ENCODE measurements around the gene SYP.
A peak's percentile ranks its signal among the peaks of the same experiment; 100 is the strongest.
"Not testable (repeated sequence)": the region's sequence is repeated elsewhere in the genome, so short reads cannot be mapped to it uniquely, and the experiment has no call there.

SYP gene

DNA sequence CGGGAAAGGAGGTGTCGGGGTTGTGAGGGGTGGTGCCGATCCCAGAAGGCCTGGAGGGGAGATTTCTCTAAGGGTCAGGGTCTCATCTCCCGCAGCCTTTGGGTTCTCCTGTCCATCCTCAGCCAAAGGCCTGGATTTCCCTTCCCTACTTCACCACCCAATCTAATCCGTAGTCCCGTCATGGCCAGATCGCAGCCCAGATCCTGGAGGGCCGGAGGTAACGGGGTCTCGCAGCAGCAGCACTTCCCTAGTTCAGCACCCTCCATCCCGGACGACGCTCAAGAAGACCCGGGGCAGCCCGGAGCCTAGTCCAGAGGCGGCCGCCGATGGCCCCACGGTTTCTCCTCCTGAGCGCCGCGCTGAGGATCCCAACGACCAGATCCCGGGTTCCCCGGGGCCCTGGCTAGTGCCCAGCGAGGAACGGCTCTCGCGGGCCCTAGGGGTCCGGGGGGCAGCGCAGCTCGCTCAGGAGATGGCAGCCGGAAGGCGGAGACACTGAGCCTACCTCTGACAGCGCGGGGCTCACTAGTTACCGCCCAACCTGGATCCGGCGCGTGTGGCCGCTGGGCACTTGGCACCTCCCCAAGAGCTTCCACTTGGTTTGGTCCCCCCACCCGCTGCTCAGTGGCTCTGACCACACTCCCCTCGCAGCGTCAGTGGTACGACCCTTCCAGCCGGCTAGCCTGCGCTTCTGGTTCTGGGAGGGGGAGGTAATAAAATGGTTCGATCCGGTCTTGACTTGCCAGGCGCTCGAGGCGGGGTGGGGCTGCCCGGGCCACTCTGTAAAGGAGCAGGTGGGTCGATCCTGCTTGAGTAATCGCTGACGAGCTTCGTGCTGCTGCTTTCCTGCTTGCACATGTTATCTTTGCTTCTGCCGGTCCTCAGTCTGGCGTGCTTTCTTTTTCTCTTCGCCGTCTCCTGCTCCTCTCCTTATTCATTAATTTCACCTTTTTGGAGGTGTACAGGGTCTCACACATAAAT is 33.8 kb downstream of the SYP start:
- no peak for DNase-seq

GRCh38 chrX:49164589-49165360 is 35.2 kb downstream of the SYP start:
- DNase-seq = no peak

GRCh38 chrX:49163555-49164419 is 36.2 kb downstream of the SYP start:
- DNase-seq = peak; percentile 66

DNA sequence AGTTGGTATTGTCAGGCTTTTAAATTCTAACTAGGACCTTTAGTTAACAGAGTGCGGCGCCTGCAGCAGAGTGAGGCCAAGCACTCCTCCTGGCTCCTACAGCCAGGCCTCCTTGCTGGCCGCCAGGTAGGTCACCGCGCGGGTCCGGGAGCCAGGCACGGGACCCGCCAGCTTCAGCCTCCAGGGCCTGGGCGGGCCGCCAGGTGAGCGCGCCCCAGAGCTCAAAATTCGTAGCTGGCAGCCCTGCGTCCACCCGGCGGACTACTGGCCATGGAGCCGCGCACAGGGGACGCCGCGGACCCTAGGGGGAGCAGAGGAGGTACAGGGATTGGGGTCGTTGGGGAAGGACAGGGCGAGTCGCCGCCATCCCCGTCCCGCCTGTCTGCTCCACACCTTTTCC is 37.4 kb downstream of the SYP start, which contains the start of gene MAGIX:
MAGIX (plus strand) TSS at position 139 of the 400 bp plus-strand sequence; CDS start at position 271, 132 bp downstream.
- no peak for DNase-seq

DNA sequence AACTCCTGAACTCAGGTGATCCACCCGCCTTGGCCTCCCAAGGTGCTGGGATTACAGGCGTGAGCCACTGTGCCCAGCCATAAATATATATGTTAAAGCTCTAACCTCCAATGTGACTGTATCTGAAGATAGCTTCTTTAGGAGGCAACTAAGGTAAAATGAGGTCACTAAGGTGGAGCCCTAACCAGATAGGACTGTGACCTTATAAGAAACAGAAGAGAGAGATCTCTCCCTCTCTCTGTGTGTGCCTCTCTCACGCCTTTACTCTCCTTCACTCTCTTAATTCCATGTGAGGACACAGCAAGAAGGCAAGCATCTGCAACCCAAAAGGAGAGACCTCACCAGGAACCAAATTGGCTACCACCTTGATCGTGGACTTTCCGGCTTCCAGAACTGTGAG is 38.4 kb downstream of the SYP start:
- no peak for DNase-seq

GRCh38 chrX:49160908-49161307 is 39.1 kb downstream of the SYP start:
- no peak for DNase-seq

GRCh38 chrX:49157194-49157593 is 42.8 kb downstream of the SYP start:
- DNase-seq = no peak

DNA sequence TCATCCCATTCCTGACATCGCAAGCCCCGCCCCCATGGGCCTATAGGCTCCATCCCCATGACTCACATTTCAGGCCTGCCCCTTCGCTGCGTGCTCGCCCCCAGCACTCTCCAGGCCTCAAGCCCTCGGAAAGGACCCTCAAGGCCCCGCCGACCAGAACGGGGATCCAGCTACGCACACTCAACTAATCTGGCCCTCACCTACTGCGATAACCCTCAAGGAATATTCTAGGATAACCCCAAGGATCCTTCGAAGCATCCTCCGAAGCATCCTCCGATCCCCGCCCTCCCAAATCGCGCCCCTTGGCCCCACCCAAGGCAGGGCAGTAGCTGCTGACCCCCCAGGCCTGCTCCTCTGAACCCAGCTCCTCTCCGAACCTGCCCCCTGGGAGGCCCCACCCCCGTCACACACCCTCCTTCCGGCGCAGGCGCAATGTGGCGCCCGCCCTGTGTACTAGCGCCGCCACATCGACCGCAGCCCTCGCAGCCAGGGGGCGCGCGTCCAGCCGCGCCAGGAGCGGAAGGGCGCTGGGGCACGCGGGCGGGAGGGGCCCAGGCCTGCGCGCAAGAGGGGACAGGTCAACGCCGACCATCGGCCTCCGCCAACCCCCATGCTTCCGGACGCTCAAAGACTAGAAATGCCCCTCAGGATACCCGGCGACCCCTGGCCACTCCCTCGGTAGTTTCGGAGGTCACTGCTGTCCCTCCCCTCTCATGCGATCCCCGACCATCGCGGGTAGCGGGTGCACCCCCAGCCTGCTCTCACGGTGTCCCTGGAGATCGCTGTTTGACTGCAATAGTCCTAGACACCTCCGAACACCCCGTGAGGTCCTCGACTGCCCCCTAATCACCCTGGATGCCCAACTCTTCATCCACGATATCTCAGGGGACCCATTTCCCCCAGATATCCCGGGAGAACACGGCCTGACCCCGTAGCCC is 43.8 kb downstream of the SYP start:
- peak; percentile 65 for DNase-seq

GRCh38 chrX:49155243-49155899 is 44.6 kb downstream of the SYP start:
- DNase-seq = no peak

DNA sequence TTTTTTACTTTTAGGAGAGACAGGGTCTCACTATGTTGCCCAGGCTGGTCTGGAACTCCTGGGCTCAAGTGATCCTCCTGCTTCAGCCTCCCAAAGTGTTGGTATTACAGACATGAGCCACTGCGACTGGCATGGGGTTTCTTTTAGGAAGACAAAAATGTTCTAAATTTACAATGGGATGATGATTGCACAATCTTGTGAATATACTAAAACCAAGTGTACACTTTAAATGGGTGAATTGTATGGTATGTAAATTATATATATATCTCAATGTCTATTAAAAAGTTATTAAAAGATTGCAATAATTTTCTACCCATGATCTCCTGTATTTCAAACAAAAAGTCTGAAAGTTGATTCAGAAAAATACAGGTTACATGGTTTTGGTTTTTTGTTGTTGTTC is 46.5 kb downstream of the SYP start:
- DNase-seq = no peak

GRCh38 chrX:49149291-49149690 is 50.7 kb downstream of the SYP start:
- DNase-seq = not testable (repeated sequence)

DNA sequence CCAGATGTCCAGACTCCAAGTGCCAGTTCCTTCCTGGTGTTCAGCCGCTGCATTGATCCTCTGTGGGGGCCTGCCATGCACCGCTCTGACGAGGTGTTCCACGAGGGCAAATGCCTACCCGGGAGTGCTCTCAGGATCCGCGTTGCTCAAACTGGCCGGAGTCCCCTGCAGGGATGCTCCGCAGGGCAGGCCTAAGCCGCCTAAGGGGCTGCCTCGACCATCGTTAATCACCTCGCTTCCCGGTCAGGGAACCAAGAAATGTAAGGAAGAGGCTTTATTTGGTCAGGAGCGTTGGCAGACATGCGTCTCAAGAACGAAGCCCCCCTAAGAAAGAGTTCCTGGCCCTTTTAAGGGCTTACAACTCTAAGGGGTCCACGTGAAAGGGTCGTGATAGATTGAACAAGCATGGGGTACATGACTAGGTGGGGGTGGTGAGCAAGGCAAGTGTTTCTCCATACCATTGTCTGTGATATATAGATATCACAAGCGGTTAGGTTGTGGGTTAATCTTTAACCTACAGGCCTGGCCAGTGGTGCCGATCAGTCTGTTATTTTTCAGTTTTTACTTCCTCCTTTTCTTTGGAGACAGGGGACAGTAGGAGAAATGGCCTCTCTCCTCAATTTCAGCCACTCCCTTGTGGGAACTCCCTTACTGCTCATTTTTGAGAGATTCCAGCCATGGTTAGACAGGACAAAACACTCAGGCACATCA is 51.4 kb downstream of the SYP start:
- DNase-seq = not testable (repeated sequence)

DNA sequence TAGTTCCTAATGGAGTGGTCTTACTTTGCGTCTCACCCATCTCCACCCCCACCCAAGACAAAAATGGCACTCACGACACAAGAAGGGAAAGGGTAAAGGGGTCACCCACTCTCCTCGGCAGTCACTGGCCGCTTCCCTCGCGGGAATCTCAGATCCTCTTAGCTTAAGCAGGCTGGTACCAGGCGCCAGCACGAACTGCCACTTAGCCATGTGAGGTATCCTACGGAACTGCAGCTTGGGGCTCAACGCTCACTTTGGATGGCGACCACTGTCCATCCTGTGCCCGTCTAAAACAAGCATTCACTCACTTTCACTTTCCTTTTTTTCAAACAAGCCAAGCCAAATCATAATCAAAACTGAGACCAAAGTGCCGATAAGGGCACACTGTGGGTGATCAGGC is 52.1 kb downstream of the SYP start:
- no peak for DNase-seq

- no peak for DNase-seq
Observed at GRCh38 chrX:49147282-49147681, 52.7 kb downstream of the SYP start.

GRCh38 chrX:49143154-49143553 is 56.8 kb downstream of the SYP start:
- not testable (repeated sequence) for DNase-seq

- peak; percentile 50 for DNase-seq
Observed at GRCh38 chrX:49142264-49142663, 57.7 kb downstream of the SYP start.

- DNase-seq = no peak
Observed at GRCh38 chrX:49139713-49140112, 60.3 kb downstream of the SYP start.
